ENCODE results near the gene CLINT1. TPM values are rescaled to one million over a fixed set of nuclear protein-coding genes. Genes with fewer than 3 reads are reported as not detected.

CLINT1 gene
- total RNA-seq, 1 experiment from 2014 or later: 69.2 TPM

DNA sequence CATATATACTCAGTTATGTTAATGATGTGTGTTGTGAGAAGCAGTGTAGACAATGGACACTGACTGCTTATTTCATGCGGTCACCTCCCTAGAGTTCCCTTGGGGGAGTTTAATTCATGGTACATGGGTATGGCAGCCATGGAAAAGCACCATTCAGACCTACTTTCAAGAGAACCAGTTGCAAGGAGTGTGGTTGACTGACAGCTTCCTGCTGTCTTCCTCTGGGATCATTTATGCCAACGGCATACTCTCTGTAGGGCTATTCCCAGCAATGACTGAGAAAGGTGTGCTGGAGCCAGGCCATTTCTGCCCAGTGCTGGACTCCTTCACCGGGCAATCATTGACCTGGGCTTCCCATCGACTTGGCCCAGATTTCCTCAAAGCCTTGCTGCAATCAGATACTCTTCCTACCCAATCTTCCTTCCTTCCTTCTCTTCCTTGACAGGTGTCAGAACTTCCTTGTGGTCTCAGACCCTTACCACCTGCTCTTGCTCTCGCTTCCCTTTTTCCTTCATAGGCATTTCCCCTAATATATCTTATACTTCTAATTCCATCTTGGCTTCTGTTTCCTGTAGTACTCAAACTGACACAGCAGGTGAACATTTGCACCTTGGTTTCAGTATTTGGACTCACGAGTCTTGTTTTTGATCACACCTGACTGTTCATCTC is 3.4 kb upstream of the CLINT1 start:
- H2AFZ ChIP-seq (ENCODE audit: low read depth, low read length, poor library complexity, severe bottlenecking): no peak overlapping the region
- peaks cover 9% of the 10 kb centered on the region; the same call in 1 of the 2 replicates for H4K20me1 ChIP-seq (ENCODE audit: insufficient read depth)
- H3K27ac ChIP-seq (ENCODE audit: low read depth, low read length): no peak overlapping the region
- ATAC-seq (no peak), DNase-seq (ENCODE audit: low read depth, low spot score) (no peak)
- no peak overlapping the region for H3K4me3 ChIP-seq (replicated peaks in 1 of 2; ENCODE audit: low read depth in 1 of 2, low read length in 2 of 2)
- TF ChIP-seq SP1 (IDR thresholded peaks at IDR 0.05; ENCODE audit: low read depth) (no peak), POLR2A (IDR thresholded peaks at IDR 0.05; ENCODE audit: borderline replicate concordance, extremely low read depth, insufficient read depth, insufficient read length) (no peak), EZH2phosphoT487 (IDR thresholded peaks at IDR 0.05; ENCODE audit: borderline replicate concordance) (no peak), ZFX (IDR thresholded peaks at IDR 0.05) (no peak), RAD21 (IDR thresholded peaks at IDR 0.05; ENCODE audit: low read depth) (no peak), ZNF274 (IDR thresholded peaks at IDR 0.05; ENCODE audit: low read depth, low read length) (no peak), ELF1 (IDR thresholded peaks at IDR 0.05; ENCODE audit: borderline replicate concordance, low read depth) (no peak)
- TF ChIP-seq, protein P1, sequence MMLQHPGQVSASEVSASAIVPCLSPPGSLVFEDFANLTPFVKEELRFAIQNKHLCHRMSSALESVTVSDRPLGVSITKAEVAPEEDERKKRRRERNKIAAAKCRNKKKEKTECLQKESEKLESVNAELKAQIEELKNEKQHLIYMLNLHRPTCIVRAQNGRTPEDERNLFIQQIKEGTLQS (IDR thresholded peaks at IDR 0.05): no peak
- TF ChIP-seq, protein P2, sequence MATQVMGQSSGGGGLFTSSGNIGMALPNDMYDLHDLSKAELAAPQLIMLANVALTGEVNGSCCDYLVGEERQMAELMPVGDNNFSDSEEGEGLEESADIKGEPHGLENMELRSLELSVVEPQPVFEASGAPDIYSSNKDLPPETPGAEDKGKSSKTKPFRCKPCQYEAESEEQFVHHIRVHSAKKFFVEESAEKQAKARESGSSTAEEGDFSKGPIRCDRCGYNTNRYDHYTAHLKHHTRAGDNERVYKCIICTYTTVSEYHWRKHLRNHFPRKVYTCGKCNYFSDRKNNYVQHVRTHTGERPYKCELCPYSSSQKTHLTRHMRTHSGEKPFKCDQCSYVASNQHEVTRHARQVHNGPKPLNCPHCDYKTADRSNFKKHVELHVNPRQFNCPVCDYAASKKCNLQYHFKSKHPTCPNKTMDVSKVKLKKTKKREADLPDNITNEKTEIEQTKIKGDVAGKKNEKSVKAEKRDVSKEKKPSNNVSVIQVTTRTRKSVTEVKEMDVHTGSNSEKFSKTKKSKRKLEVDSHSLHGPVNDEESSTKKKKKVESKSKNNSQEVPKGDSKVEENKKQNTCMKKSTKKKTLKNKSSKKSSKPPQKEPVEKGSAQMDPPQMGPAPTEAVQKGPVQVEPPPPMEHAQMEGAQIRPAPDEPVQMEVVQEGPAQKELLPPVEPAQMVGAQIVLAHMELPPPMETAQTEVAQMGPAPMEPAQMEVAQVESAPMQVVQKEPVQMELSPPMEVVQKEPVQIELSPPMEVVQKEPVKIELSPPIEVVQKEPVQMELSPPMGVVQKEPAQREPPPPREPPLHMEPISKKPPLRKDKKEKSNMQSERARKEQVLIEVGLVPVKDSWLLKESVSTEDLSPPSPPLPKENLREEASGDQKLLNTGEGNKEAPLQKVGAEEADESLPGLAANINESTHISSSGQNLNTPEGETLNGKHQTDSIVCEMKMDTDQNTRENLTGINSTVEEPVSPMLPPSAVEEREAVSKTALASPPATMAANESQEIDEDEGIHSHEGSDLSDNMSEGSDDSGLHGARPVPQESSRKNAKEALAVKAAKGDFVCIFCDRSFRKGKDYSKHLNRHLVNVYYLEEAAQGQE (IDR thresholded peaks at IDR 0.05; ENCODE audit: low read depth): no peak
- TF ChIP-seq, protein P3, sequence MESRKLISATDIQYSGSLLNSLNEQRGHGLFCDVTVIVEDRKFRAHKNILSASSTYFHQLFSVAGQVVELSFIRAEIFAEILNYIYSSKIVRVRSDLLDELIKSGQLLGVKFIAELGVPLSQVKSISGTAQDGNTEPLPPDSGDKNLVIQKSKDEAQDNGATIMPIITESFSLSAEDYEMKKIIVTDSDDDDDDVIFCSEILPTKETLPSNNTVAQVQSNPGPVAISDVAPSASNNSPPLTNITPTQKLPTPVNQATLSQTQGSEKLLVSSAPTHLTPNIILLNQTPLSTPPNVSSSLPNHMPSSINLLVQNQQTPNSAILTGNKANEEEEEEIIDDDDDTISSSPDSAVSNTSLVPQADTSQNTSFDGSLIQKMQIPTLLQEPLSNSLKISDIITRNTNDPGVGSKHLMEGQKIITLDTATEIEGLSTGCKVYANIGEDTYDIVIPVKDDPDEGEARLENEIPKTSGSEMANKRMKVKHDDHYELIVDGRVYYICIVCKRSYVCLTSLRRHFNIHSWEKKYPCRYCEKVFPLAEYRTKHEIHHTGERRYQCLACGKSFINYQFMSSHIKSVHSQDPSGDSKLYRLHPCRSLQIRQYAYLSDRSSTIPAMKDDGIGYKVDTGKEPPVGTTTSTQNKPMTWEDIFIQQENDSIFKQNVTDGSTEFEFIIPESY (IDR thresholded peaks at IDR 0.05; ENCODE audit: extremely low read depth, insufficient replicate concordance, low read length): no peak
- BruUV-seq (replicated peaks): no TSS peak
- H3K9me3 ChIP-seq (ENCODE audit: control insufficient read depth in 1 of 2, insufficient read depth in 1 of 2, low read depth in 1 of 2, low read length in 2 of 2): no peaks in the 10 kb centered on the region
- no peaks in the 10 kb centered on the region for H3K9me2 ChIP-seq (ENCODE audit: insufficient read depth)
- no peaks in the 10 kb centered on the region for H3K36me3 ChIP-seq (ENCODE audit: control insufficient read depth in 1 of 2, insufficient read depth in 2 of 2, low read length in 2 of 2)
- CTCF ChIA-PET: no interaction called here
- peaks cover 3 to 13% of the 10 kb centered on the region in 2 experiments; a peak in 3 of 4 replicates for H3K4me1 ChIP-seq (ENCODE audit: control insufficient read depth in 1 of 2, insufficient read depth in 2 of 2, low read length in 2 of 2)
- intact Hi-C loops (cut with micrococcal nuclease): no loop called here
- no peak overlapping the region for H3K9ac ChIP-seq (ENCODE audit: low read length)
- POLR2A ChIA-PET: no interaction called here
- H3K79me2 ChIP-seq (ENCODE audit: insufficient read depth, low read length): peaks cover 16% of the 10 kb centered on the region
- H3K4me2 ChIP-seq (ENCODE audit: low read length): no peak overlapping the region
- RAD21 ChIA-PET (ENCODE audit: low non-redundant PET in 1 of 2, low total read pairs in 2 of 2, uncharacterized antibody in 2 of 2, unreplicated experiment in 2 of 2): no interaction called here
- no peaks in the 10 kb centered on the region for H3K27me3 ChIP-seq (ENCODE audit: insufficient read depth, low read length)

Data from HCT116 (cell line).